ENCODE results near the gene LDLRAD3. TPM values are rescaled to one million over a fixed set of nuclear protein-coding genes. Genes with fewer than 3 reads are reported as not detected.

The LDLRAD3 gene
- total RNA-seq = 3.8 and 11.5 TPM in 2 replicates

GRCh38 chr11:35943713-35944502 is at the start of gene LDLRAD3:
TSS of gene LDLRAD3 (plus strand) at chr11:35944062. CDS start at chr11:35944099, 37 bp downstream.

